ENCODE data around the gene BDKRB2.

BDKRB2 gene

DNA sequence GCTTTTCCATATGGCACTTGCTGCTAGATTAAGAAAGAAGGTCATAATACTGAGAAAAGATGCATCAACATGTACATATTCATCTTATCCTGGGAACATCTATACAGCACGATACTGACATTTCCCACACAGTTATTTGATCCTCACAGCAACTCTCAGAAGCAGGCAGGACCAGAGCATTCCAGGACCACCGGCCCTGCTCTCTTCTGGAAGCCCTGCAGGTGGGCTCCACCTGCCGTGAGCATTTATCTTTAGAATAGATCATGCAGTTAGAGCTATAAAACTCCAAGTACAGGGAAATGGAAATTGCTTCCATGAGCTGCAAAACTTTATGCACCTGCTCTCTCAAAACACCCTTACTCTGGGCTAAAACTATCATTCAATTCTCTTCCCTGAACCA, 45.8 kb downstream of the BDKRB2 start:
- in situ Hi-C loops (cut with MboI; ENCODE audit: low sequenced_read_pairs), result no loop called here

- in situ Hi-C loops (cut with MboI; ENCODE audit: low sequenced_read_pairs), result no loop called here
Measured at GRCh38 chr14:96251656-96252155, 47.1 kb downstream of the BDKRB2 start.

DNA sequence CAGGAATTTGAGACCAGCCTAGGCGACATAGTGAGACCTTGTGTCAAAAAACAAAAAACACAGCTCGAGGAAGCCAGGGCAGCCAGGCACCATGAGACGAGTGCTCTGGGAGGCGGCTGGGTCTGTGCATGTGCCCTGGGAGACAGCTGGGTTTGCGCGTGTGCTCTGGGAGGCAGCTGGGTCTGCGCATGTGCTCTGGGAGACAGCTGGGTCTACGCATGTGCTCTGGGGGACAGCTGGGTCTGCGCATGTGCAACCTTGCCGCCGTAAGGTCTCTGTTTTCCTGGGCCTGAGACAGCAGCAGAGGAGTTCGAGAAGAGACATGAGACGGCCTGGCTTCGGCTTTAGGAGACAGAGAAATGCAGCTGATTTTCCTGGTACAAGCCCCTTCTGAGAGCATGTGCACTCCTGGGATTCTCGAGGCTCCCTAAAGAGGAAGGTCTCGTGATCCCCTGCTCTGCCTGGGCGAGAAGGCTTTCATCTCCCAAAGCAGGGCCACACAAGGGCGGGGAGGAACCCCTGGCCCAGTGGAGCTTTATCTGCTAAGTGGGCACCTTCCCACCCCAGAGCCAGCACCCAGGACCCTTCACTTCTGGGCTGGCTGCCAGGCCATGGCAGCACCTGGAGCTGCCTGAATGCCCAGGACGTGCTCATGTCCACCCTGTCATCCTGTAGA, 47.8 kb downstream of the BDKRB2 start:
- in situ Hi-C loops (cut with MboI; ENCODE audit: low sequenced_read_pairs), result no loop called here

DNA sequence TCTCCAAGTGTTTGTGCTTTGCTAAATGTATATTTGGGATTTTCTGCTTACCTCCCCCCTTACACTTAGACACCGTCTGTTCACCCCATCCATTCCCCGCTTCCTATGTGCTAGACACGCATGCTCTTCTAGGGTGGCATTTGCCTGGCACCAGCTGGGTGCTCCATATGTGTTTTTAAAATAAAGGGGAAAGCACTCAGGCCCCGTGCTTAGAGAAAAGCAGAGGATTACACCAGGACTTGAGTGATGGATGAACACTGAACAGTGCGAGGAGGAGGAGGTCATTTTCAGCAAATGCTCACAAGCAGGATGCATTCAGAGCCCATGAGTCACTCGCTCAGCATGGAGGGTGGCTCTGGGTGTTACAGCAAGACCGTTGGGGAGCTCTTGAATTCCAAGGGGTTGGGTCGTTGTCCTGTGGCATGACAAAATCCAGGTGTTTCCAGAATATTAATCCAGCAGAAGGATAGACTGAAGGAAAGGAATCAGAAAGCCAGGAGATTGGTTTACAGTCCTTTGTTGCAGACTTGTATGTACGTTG, 48.4 kb downstream of the BDKRB2 start:
- in situ Hi-C loops (cut with MboI; ENCODE audit: low sequenced_read_pairs), result no loop called here

GRCh38 chr14:96254687-96255086, 50.0 kb downstream of the BDKRB2 start:
- in situ Hi-C loops (cut with MboI; ENCODE audit: low sequenced_read_pairs), result no loop called here

GRCh38 chr14:96255501-96256366, 51.1 kb downstream of the BDKRB2 start, which contains the start of gene BDKRB1:
Gene BDKRB1 (plus strand): TSS chr14:96256210. CDS start chr14:96263683, 7,473 bp downstream.
- in situ Hi-C loops (cut with MboI; ENCODE audit: low sequenced_read_pairs), result no loop called here

GRCh38 chr14:96256407-96256806, 51.8 kb downstream of the BDKRB2 start:
- in situ Hi-C loops (cut with MboI; ENCODE audit: low sequenced_read_pairs), result no loop called here

DNA sequence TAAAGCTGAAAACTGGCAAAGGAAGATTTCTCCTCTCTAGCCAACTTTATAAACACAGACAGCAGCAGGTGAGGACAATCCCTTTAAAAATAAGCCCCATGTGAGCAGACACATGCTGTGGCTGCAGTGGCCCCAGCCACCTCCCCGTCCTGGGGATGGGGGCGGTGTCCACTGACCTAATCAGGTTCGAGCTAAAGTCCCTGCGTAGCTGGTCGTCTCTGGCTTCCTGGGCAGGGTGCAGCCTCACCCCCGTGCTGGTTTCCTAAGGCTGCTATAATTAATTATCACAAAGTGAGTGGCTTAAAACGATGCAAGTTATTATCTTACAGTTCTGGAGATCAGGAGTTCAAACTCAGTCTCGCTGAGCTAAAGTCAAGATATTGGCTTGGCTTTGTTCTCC, 52.4 kb downstream of the BDKRB2 start:
- in situ Hi-C loops (cut with MboI; ENCODE audit: low sequenced_read_pairs), result no loop called here

GRCh38 chr14:96257900-96258299, 53.3 kb downstream of the BDKRB2 start:
- in situ Hi-C loops (cut with MboI; ENCODE audit: low sequenced_read_pairs), result no loop called here

DNA sequence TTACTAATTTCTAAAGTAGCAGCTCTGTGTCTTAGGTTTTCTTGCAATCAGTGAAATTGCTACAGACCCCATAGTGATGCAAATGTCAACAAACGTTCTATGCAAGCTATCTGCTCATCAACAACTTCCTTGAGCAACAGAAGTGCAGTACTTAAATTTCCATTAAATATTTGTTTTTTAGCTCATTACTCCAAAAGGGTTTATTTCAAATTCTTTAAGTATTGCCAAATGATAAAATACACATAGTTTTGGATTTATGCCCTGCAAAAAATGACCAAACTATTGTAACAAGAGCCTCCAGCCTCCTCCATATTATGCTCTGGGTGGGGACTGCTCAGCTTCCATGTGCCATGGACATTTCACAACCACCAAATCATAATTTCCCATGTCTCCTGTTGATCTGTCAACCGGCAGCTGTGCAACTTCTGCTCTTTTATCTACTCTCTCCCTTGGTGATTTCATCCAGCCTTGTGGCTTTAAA, 55.7 kb downstream of the BDKRB2 start:
- in situ Hi-C loops (cut with MboI; ENCODE audit: low sequenced_read_pairs), result no loop called here

DNA sequence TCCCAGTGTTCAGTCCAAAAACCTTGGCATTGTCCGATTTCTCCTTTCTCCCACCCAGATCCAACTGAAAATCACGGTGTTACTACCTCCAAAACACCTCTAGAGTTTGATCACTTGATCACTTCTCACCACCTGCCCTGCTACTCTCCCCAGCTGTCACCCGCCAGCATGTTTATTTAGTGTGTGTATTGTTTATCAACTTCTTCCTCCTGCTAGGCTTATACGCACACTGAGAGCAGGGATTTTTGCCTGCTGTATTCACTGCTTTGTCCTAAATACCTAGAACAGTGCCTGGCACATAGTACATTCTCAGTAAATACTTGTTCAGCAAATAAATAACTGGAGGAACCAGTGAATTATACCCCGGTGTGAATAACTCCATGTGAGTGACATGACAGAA, 56.4 kb downstream of the BDKRB2 start:
- in situ Hi-C loops (cut with MboI; ENCODE audit: low sequenced_read_pairs), result no loop called here

DNA sequence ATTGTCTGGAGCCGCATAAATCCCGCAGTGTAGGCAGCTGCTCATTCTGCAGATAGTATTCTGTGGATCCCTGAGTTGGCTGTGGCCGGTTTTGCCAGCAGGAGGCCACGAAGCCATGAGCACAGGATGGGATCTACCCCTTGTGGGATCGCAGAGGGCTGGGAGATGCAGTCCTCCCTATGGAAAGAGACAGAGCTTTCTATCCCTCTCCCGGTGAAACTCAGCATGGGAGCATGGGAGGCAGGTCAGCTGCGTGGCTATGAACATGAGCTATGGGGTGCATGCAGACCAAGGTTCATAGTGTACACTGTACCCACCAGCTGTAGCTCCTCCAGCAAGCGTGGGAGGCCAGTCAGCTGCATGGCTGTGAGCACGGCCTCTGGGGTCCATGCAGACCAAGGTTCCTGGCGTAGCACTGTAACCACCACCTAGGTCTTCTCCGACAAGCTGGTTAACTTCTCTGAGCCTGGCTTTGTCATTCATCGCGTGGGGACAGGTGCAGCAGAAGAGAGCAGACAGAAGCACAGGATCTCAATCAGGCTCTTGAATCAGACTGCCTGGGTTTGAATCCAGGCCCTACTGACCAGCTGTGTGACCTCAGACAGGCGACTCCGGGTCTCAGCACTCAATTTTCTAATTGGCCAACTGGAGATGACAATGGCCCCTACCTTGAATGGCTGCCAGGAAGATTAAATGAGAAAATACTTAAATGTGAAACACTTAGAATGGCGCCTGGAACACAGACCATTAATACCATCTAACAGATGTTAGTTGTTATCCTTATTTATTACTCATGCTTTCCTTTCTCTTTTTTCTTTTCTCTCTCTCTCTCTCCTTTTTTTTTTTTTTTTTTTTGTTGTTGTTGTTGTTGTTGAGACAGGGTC, 57.4 kb downstream of the BDKRB2 start:
- in situ Hi-C loops (cut with MboI; ENCODE audit: low sequenced_read_pairs), result no loop called here

GRCh38 chr14:96263347-96264199, 58.9 kb downstream of the BDKRB2 start:
- in situ Hi-C loops (cut with MboI; ENCODE audit: low sequenced_read_pairs), result no loop called here

- in situ Hi-C loops (cut with MboI; ENCODE audit: low sequenced_read_pairs), result no loop called here
Measured at GRCh38 chr14:96264200-96264553, 59.5 kb downstream of the BDKRB2 start.

- in situ Hi-C loops (cut with MboI; ENCODE audit: low sequenced_read_pairs), result no loop called here
Measured at GRCh38 chr14:96264853-96265252, 60.2 kb downstream of the BDKRB2 start.

GRCh38 chr14:96265383-96266095, 60.9 kb downstream of the BDKRB2 start:
- in situ Hi-C loops (cut with MboI; ENCODE audit: low sequenced_read_pairs), result no loop called here

GRCh38 chr14:96267336-96267735, 62.7 kb downstream of the BDKRB2 start:
- in situ Hi-C loops (cut with MboI; ENCODE audit: low sequenced_read_pairs), result no loop called here

DNA sequence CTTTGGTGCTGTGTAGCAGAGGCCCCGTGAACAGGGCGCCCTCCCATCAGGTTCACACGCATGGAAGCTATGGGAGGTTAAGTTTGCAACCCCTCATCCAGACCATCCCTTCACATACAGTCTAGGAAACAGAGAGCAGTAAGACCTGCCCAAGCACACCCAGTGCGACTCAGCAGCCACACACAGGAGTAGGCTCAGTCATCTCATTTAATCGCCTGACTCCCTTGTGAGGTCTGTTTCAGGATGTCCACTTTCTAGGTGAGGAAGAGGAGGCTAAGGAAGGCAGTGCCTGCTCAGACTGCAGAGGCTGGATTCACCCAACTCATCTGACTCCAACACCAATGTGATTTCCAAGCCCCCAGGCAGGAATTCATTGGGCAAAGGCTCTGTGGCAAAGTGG, 63.3 kb downstream of the BDKRB2 start:
- in situ Hi-C loops (cut with MboI; ENCODE audit: low sequenced_read_pairs), result no loop called here
